Neural cell (in vitro differentiated cells): ENCODE results near the gene PCDHA11. TPM values are rescaled to one million over a fixed set of nuclear protein-coding genes. Genes with fewer than 3 reads are reported as not detected.

Experiments used
- H2AFZ ChIP-seq: fragments of 200-600, 300-800 bp; sonication (generic), shearing (Covaris generic); 2 replicates; pipeline ENCODE4 v1.6.0; 2014; ENCODE audit warnings: low read depth, mild to moderate bottlenecking, antibody characterized with exemption, low read length, moderate library complexity
- H3F3A ChIP-seq: fragments of 200-600 bp; shearing (Covaris generic); 2 replicates; pipeline ENCODE4 v1.6.1; 2016; ENCODE audit warnings: mild to moderate bottlenecking, moderate library complexity, mixed read lengths, antibody characterized with exemption, low read length; ENCODE audit not compliant: insufficient read depth, poor library complexity, severe bottlenecking
- H3K27ac ChIP-seq: fragments of 200-600, 300-800 bp; sonication (generic), shearing (Covaris generic); 2 replicates; pipeline ENCODE4 v1.5.1; 2014; ENCODE audit warnings: mild to moderate bottlenecking, low read length, moderate library complexity
- H3K27me3 ChIP-seq: fragments of 300-800, 200-600 bp; sonication (generic), shearing (Covaris generic); 2 replicates; pipeline ENCODE4 v1.6.0; 2014; ENCODE audit warnings: mild to moderate bottlenecking, low read depth, low read length, moderate library complexity; ENCODE audit not compliant: insufficient read depth
- H3K36me3 ChIP-seq: fragments of 300-800, 200-600 bp; sonication (generic), shearing (Covaris generic); 2 replicates; pipeline ENCODE4 v1.5.1; 2014; ENCODE audit warnings: mild to moderate bottlenecking, antibody characterized with exemption, low read length, moderate library complexity; ENCODE audit not compliant: insufficient read depth
- H3K4me2 ChIP-seq: fragments of 300-800, 200-600 bp; sonication (generic), shearing (Covaris generic); 2 replicates; pipeline ENCODE4 v1.6.0; 2014; ENCODE audit warnings: mild to moderate bottlenecking, low read length
- H3K4me3 ChIP-seq: fragments of 300-800, 200-600 bp; sonication (generic), shearing (Covaris generic); 2 replicates; pipeline ENCODE4 v1.5.1; 2014; ENCODE audit warnings: mild to moderate bottlenecking, low read length, moderate library complexity
- H3K79me2 ChIP-seq: fragments of 200-600 bp; shearing (Covaris generic); replicated peaks from 2 replicates; pipeline ENCODE4 v1.6.0; 2014; ENCODE audit warnings: mild to moderate bottlenecking, low read length, moderate library complexity; ENCODE audit not compliant: insufficient read depth
- H3K9ac ChIP-seq: fragments of 300-800, 200-600 bp; sonication (generic), shearing (Covaris generic); 2 replicates; pipeline ENCODE4 v1.6.1; 2016; ENCODE audit warnings: mild to moderate bottlenecking, low read length, mixed read lengths
- H3K9me2 ChIP-seq: fragments of 200-600 bp; shearing (Covaris generic); 2 replicates; pipeline ENCODE4 v1.6.1; 2016; ENCODE audit warnings: mild to moderate bottlenecking, low read length, mixed read lengths; ENCODE audit not compliant: insufficient read depth
- H3K9me3 ChIP-seq: fragments of 200-600, 300-800 bp; sonication (generic), shearing (Covaris generic); 2 replicates; pipeline ENCODE4 v1.6.1; 2016; ENCODE audit warnings: mild to moderate bottlenecking, mixed run types, low read length, moderate library complexity, mixed read lengths
- H4K20me1 ChIP-seq: fragments of 200-600 bp; shearing (Covaris generic); 2 replicates; pipeline ENCODE4 v1.6.1; 2016; ENCODE audit warnings: mild to moderate bottlenecking, mixed run types; ENCODE audit not compliant: insufficient read depth
- EP300 ChIP-seq: fragments of 450-650 bp; conservative IDR thresholded peaks from 2 replicates; pipeline ENCODE4 v1.6.1; 2014; ENCODE audit warnings: antibody characterized with exemption, mild to moderate bottlenecking, moderate library complexity; ENCODE audit not compliant: poor library complexity, severe bottlenecking
- EZH2 ChIP-seq: fragments of 200-600, 300-800 bp; shearing (Covaris generic), sonication (generic); IDR thresholded peaks from 2 replicates; pipeline ENCODE4 v1.6.1; 2014; ENCODE audit warnings: antibody characterized with exemption, low read length, borderline replicate concordance, mild to moderate bottlenecking; ENCODE audit not compliant: insufficient read depth, poor library complexity, severe bottlenecking
- MXI1 ChIP-seq: fragments of 450-650 bp; conservative IDR thresholded peaks from 2 replicates; pipeline ENCODE4 v1.6.1; 2014; ENCODE audit warnings: antibody characterized with exemption, mild to moderate bottlenecking; ENCODE audit not compliant: poor library complexity, severe bottlenecking
- POLR2AphosphoS5 ChIP-seq: IDR thresholded peaks from 2 replicates; pipeline ENCODE4 v1.6.1; 2012
- RAD21 ChIP-seq: fragments of 450-650 bp; conservative IDR thresholded peaks from 2 replicates; pipeline ENCODE4 v1.6.1; 2014; ENCODE audit warnings: antibody characterized with exemption, mild to moderate bottlenecking, moderate library complexity
- SMC3 ChIP-seq: fragments of 450-650 bp; conservative IDR thresholded peaks from 2 replicates; pipeline ENCODE4 v1.6.1; 2014; ENCODE audit warnings: antibody characterized with exemption, mild to moderate bottlenecking, moderate library complexity; ENCODE audit not compliant: poor library complexity
- TAF1 ChIP-seq: IDR thresholded peaks from 2 replicates; pipeline ENCODE4 v1.6.1; 2012; ENCODE audit warnings: low read depth
- polyA plus RNA-seq: library from polyadenylated mRNA; depleted of rRNA; stranded (reverse); fragments of >200 nt; gene quantifications from 2 replicates; pipeline ENCODE4 v1.2.3, GENCODE V29; 2014
- TF ChIP-seq, protein P1 (sequence below): IDR thresholded peaks from 2 replicates; pipeline ENCODE4 v1.6.1; 2012; ENCODE audit warnings: borderline replicate concordance
- TF ChIP-seq, protein P2 (sequence below): fragments of 450-650 bp; IDR thresholded peaks from 2 replicates; pipeline ENCODE4 v1.5.1; 2014; ENCODE audit warnings: antibody characterized with exemption, mild to moderate bottlenecking, moderate library complexity; ENCODE audit not compliant: poor library complexity, severe bottlenecking

Gene PCDHA11
- polyA plus RNA-seq, 1 donor from 2014 or later: 5.3 TPM

DNA sequence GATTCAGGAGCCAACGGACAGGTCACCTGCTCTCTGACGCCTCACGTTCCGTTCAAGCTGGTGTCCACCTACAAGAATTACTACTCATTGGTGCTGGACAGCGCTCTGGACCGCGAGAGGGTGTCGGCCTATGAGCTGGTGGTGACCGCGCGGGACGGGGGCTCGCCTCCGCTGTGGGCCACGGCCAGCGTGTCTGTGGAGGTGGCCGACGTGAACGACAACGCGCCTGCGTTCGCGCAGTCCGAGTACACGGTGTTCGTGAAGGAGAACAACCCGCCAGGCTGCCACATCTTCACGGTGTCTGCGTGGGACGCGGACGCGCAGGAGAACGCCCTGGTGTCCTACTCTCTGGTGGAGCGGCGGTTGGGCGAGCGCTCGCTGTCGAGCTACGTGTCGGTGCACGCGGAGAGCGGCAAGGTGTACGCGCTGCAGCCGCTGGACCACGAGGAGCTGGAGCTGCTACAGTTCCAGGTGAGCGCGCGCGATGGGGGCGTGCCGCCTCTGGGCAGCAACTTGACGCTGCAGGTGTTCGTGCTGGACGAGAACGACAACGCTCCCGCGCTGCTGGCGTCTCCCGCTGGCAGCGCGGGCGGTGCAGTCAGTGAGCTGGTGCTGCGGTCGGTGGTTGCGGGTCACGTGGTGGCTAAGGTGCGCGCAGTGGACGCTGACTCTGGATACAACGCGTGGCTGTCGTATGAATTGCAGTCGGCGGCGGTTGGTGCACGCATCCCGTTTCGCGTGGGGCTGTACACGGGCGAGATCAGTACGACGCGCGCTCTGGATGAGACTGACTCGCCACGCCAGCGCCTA, 11.4 kb upstream of the PCDHA11 start:
- TF ChIP-seq RAD21 (no peak), TAF1 (no peak), POLR2AphosphoS5 (no peak), MXI1 (no peak), EP300 (no peak), SMC3 (no peak), EZH2 (no peak)
- TF ChIP-seq, protein P1, sequence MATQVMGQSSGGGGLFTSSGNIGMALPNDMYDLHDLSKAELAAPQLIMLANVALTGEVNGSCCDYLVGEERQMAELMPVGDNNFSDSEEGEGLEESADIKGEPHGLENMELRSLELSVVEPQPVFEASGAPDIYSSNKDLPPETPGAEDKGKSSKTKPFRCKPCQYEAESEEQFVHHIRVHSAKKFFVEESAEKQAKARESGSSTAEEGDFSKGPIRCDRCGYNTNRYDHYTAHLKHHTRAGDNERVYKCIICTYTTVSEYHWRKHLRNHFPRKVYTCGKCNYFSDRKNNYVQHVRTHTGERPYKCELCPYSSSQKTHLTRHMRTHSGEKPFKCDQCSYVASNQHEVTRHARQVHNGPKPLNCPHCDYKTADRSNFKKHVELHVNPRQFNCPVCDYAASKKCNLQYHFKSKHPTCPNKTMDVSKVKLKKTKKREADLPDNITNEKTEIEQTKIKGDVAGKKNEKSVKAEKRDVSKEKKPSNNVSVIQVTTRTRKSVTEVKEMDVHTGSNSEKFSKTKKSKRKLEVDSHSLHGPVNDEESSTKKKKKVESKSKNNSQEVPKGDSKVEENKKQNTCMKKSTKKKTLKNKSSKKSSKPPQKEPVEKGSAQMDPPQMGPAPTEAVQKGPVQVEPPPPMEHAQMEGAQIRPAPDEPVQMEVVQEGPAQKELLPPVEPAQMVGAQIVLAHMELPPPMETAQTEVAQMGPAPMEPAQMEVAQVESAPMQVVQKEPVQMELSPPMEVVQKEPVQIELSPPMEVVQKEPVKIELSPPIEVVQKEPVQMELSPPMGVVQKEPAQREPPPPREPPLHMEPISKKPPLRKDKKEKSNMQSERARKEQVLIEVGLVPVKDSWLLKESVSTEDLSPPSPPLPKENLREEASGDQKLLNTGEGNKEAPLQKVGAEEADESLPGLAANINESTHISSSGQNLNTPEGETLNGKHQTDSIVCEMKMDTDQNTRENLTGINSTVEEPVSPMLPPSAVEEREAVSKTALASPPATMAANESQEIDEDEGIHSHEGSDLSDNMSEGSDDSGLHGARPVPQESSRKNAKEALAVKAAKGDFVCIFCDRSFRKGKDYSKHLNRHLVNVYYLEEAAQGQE: no peak
- TF ChIP-seq, protein P2, sequence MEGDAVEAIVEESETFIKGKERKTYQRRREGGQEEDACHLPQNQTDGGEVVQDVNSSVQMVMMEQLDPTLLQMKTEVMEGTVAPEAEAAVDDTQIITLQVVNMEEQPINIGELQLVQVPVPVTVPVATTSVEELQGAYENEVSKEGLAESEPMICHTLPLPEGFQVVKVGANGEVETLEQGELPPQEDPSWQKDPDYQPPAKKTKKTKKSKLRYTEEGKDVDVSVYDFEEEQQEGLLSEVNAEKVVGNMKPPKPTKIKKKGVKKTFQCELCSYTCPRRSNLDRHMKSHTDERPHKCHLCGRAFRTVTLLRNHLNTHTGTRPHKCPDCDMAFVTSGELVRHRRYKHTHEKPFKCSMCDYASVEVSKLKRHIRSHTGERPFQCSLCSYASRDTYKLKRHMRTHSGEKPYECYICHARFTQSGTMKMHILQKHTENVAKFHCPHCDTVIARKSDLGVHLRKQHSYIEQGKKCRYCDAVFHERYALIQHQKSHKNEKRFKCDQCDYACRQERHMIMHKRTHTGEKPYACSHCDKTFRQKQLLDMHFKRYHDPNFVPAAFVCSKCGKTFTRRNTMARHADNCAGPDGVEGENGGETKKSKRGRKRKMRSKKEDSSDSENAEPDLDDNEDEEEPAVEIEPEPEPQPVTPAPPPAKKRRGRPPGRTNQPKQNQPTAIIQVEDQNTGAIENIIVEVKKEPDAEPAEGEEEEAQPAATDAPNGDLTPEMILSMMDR: no peak
- no peak overlapping the region for H2AFZ ChIP-seq
- H3K9ac ChIP-seq: no peak overlapping the region
- peaks cover 29% of the 10 kb centered on the region for H3K9me3 ChIP-seq
- H3K79me2 ChIP-seq: peaks cover 9% of the 10 kb centered on the region
- H4K20me1 ChIP-seq: no peaks in the 10 kb centered on the region
- H3K36me3 ChIP-seq: peaks cover 24% of the 10 kb centered on the region
- H3F3A ChIP-seq: peaks cover 3% of the 10 kb centered on the region
- no peak overlapping the region for H3K27ac ChIP-seq
- no peak overlapping the region for H3K4me2 ChIP-seq
- no peaks in the 10 kb centered on the region for H3K9me2 ChIP-seq
- peak overlapping the region; percentile 55 for H3K4me3 ChIP-seq
- no peaks in the 10 kb centered on the region for H3K27me3 ChIP-seq

DNA sequence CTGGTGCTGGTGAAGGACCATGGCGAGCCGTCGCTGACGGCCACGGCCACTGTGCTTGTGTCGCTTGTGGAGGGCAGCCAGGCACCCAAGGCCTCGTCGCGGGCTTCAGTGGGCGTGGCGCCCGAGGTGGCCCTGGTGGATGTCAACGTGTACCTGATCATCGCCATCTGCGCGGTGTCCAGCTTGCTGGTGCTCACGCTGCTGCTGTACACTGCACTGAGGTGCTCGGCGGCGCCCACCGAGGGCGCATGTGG, 10.8 kb upstream of the PCDHA11 start:
- no peaks in the 10 kb centered on the region for H3K9me2 ChIP-seq
- H3K27me3 ChIP-seq: no peaks in the 10 kb centered on the region
- H3K27ac ChIP-seq: no peak overlapping the region
- H3K4me2 ChIP-seq: no peak overlapping the region
- peaks cover 34% of the 10 kb centered on the region for H3K9me3 ChIP-seq
- H3K4me3 ChIP-seq: peak overlapping the region; percentile 37
- no peak for TF ChIP-seq MXI1
- no peak for TF ChIP-seq SMC3
- TF ChIP-seq, protein P2: no peak
- TF ChIP-seq EZH2: no peak
- H2AFZ ChIP-seq: no peak overlapping the region
- H3F3A ChIP-seq: peaks cover 3% of the 10 kb centered on the region
- peaks cover 9% of the 10 kb centered on the region for H3K79me2 ChIP-seq
- no peak overlapping the region for H3K9ac ChIP-seq
- H4K20me1 ChIP-seq: no peaks in the 10 kb centered on the region
- H3K36me3 ChIP-seq: peaks cover 28% of the 10 kb centered on the region
